ENCODE measurements around the gene BCL2L15.

- TF ChIP-seq CTCF (IDR thresholded peaks at IDR 0.05; ENCODE audit: borderline replicate concordance, extremely low read depth, low read length, poor library complexity, severe bottlenecking) = no peak
- TF ChIP-seq EZH2 (IDR thresholded peaks at IDR 0.05; ENCODE audit: borderline replicate concordance, low read depth, low read length, severe bottlenecking) = no peak
Observed at GRCh38 chr1:113876176-113876575, 11.2 kb downstream of the BCL2L15 start.
